ENCODE measurements around the gene CARD9. TPM values are rescaled to one million over a fixed set of nuclear protein-coding genes. Genes with fewer than 3 reads are reported as not detected.

The CARD9 gene
- total RNA-seq, 1 donor from 2014 or later: 1.4 TPM

GRCh38 chr9:136418182-136419091, 45.0 kb upstream of the CARD9 start:
- Mint-ChIP-seq H3K27me3 (ENCODE audit: low read depth) (no peaks in the 10 kb centered on the region), H3K36me3 (ENCODE audit: low read depth) (peaks cover 6% of the 10 kb centered on the region)

GRCh38 chr9:136416914-136417313, 43.4 kb upstream of the CARD9 start:
- no peak for DNase-seq (ENCODE audit: low read depth, low spot score)
- H3K27me3 Mint-ChIP-seq (ENCODE audit: low read depth): no peaks in the 10 kb centered on the region
- peaks cover 4% of the 10 kb centered on the region for H3K36me3 Mint-ChIP-seq (ENCODE audit: low read depth)
- peaks cover 3% of the 10 kb centered on the region for H3K4me1 Mint-ChIP-seq
- H3K27ac Mint-ChIP-seq (ENCODE audit: unreplicated experiment): peak overlapping the region; percentile 43
- H3K9me3 Mint-ChIP-seq: no peaks in the 10 kb centered on the region
- TF ChIP-seq CTCF (conservative IDR thresholded peaks at IDR 0.05): no peak
- H3K4me3 Mint-ChIP-seq: peak overlapping the region; percentile 68

More at GRCh38 chr9:136418182-136419091, 45.0 kb upstream of the CARD9 start:
- TF ChIP-seq CTCF (conservative IDR thresholded peaks at IDR 0.05): no peak
- H3K9me3 Mint-ChIP-seq: no peaks in the 10 kb centered on the region
- no peak for DNase-seq (ENCODE audit: low read depth, low spot score)
- H3K4me1 Mint-ChIP-seq: no peaks in the 10 kb centered on the region
- no peak overlapping the region for H3K4me3 Mint-ChIP-seq
- no peak overlapping the region for H3K27ac Mint-ChIP-seq (ENCODE audit: unreplicated experiment)

- Mint-ChIP-seq H3K36me3 (ENCODE audit: low read depth) (peaks cover 4% of the 10 kb centered on the region), H3K4me1 (peaks cover 8% of the 10 kb centered on the region)
- no peak for DNase-seq (ENCODE audit: low read depth, low spot score)
Observed at GRCh38 chr9:136416427-136416826, 43.0 kb upstream of the CARD9 start.

GRCh38 chr9:136412962-136413361, 39.5 kb upstream of the CARD9 start:
- TF ChIP-seq CTCF (conservative IDR thresholded peaks at IDR 0.05): no peak
- DNase-seq (ENCODE audit: low read depth, low spot score): no peak
- H3K27me3 Mint-ChIP-seq (ENCODE audit: low read depth): no peaks in the 10 kb centered on the region
- H3K27ac Mint-ChIP-seq (ENCODE audit: unreplicated experiment): no peak overlapping the region
- no peaks in the 10 kb centered on the region for H3K9me3 Mint-ChIP-seq
- H3K4me3 Mint-ChIP-seq: peak overlapping the region; percentile 68
- peaks cover 28% of the 10 kb centered on the region for H3K4me1 Mint-ChIP-seq
- H3K36me3 Mint-ChIP-seq (ENCODE audit: low read depth): peaks cover 3% of the 10 kb centered on the region

More at GRCh38 chr9:136416427-136416826, 43.0 kb upstream of the CARD9 start:
- Mint-ChIP-seq H3K27me3 (ENCODE audit: low read depth) (no peaks in the 10 kb centered on the region), H3K9me3 (no peaks in the 10 kb centered on the region), H3K27ac (ENCODE audit: unreplicated experiment) (no peak overlapping the region), H3K4me3 (peak overlapping the region; percentile 68)
- no peak for TF ChIP-seq CTCF (conservative IDR thresholded peaks at IDR 0.05)

GRCh38 chr9:136411378-136411777, 37.9 kb upstream of the CARD9 start:
- Mint-ChIP-seq H3K4me3 (peak overlapping the region; percentile 94), H3K4me1 (peaks cover 32% of the 10 kb centered on the region), H3K36me3 (ENCODE audit: low read depth) (peaks cover 7% of the 10 kb centered on the region), H3K27me3 (ENCODE audit: low read depth) (no peaks in the 10 kb centered on the region), H3K27ac (ENCODE audit: unreplicated experiment) (peak overlapping the region; percentile 84), H3K9me3 (no peaks in the 10 kb centered on the region)
- no peak for DNase-seq (ENCODE audit: low read depth, low spot score)
- no peak for TF ChIP-seq CTCF (conservative IDR thresholded peaks at IDR 0.05)
